Measurements from ENCODE around the gene SMIM22. TPM values are rescaled to one million over a fixed set of nuclear protein-coding genes. Genes with fewer than 3 reads are reported as not detected.
"Not testable (repeated sequence)": the region's sequence is repeated elsewhere in the genome, so short reads cannot be mapped to it uniquely, and the experiment has no call there.

The SMIM22 gene
- total RNA-seq, 1 donor from 2014 or later = not detected

DNA sequence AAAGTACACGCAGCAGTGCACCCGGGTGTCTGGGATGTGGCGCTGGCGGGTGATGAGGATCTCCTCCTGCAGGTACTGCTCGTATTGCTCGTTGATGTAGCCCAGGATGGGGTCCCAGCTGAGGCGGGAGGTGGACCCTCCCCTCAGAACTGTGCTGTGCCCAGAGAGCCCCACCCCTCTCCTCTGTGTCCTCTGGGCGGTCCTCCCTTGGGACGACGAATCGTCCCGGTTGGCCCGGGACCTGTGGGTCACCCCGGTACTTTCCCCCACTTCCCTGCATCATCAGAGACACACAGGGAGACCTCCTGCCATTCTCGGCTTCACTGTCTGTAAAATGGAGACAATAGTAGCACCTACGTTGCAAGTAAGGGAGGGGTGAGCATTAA, 11.2 kb upstream of the SMIM22 start:
- H3K36me3 ChIP-seq (ENCODE audit: insufficient read depth, low read length) = no peaks in the 10 kb centered on the region
- no peaks in the 10 kb centered on the region for H3K9me3 ChIP-seq (ENCODE audit: insufficient read depth, low read depth, low read length)
- Mint-ChIP-seq H3K27me3 (ENCODE audit: low read depth, unreplicated experiment) (peaks cover 9% of the 10 kb centered on the region), H3K27ac (ENCODE audit: unreplicated experiment) (no peak overlapping the region), H3K4me1 (ENCODE audit: low read depth, unreplicated experiment) (peaks cover 3% of the 10 kb centered on the region), H3K36me3 (ENCODE audit: low read depth, unreplicated experiment) (peaks cover 11% of the 10 kb centered on the region), H3K9me3 (ENCODE audit: unreplicated experiment) (peaks cover 3% of the 10 kb centered on the region), H3K4me3 (ENCODE audit: unreplicated experiment) (no peak overlapping the region)
- DNase-seq (ENCODE audit: low read depth) = no peak
- H3K4me3 ChIP-seq (ENCODE audit: insufficient read depth, low read depth, low read length) = no peak overlapping the region
- no peaks in the 10 kb centered on the region for H3K4me1 ChIP-seq (ENCODE audit: insufficient read depth, low read length)
- H3K27ac ChIP-seq (ENCODE audit: low read depth, low read length) = no peak overlapping the region
- no peaks in the 10 kb centered on the region for H3K27me3 ChIP-seq (ENCODE audit: insufficient read depth, low read length)
- no peak overlapping the region for H3K9ac ChIP-seq (ENCODE audit: low read length)
- H3K79me2 ChIP-seq (ENCODE audit: insufficient read depth, low read length) = no peaks in the 10 kb centered on the region
- no peak for FAIRE-seq
- H4K20me1 ChIP-seq (ENCODE audit: insufficient read depth, low read length) = no peaks in the 10 kb centered on the region
- TF ChIP-seq, protein P1, sequence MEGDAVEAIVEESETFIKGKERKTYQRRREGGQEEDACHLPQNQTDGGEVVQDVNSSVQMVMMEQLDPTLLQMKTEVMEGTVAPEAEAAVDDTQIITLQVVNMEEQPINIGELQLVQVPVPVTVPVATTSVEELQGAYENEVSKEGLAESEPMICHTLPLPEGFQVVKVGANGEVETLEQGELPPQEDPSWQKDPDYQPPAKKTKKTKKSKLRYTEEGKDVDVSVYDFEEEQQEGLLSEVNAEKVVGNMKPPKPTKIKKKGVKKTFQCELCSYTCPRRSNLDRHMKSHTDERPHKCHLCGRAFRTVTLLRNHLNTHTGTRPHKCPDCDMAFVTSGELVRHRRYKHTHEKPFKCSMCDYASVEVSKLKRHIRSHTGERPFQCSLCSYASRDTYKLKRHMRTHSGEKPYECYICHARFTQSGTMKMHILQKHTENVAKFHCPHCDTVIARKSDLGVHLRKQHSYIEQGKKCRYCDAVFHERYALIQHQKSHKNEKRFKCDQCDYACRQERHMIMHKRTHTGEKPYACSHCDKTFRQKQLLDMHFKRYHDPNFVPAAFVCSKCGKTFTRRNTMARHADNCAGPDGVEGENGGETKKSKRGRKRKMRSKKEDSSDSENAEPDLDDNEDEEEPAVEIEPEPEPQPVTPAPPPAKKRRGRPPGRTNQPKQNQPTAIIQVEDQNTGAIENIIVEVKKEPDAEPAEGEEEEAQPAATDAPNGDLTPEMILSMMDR (IDR thresholded peaks at IDR 0.05; ENCODE audit: insufficient read depth, low read depth, low read length) = no peak
- TF ChIP-seq EZH2 (IDR thresholded peaks at IDR 0.05; ENCODE audit: insufficient read depth, low read length) = no peak
- H2AFZ ChIP-seq (ENCODE audit: low read depth, low read length) = no peak overlapping the region
- H3K4me2 ChIP-seq (ENCODE audit: low read length) = no peak overlapping the region

DNA sequence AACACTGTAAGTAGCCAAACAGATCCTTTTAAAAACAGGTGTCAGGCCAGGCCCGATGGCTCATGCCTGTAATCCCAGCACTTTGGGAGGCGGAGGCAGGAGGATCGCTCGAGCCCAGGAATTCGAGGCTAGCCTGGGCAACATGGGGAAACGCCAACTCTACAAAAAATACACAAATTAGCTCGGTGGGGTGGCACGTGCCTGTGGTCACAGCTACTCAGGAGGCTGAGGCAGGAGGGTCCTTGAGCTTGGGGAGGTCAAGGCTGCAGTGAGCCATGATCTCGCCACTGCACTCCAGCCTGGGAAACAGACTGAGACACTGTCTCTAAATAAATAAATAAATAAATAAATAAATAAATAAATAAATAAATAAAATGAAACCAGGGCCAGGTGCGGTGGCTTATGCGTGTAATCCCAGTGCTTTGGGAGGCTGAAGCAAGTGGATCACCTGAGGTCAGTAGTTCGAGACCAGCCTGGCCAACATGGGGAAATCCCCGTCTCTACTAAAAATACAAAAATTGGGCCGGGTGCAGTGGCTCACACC, 10.7 kb upstream of the SMIM22 start:
- not testable (repeated sequence) for DNase-seq (ENCODE audit: low read depth); FAIRE-seq; H3K4me2 ChIP-seq (ENCODE audit: low read length); H3K27ac ChIP-seq (ENCODE audit: low read depth, low read length); H3K4me3 Mint-ChIP-seq (ENCODE audit: unreplicated experiment); H3K9me3 ChIP-seq (ENCODE audit: insufficient read depth, low read depth, low read length); H3K27ac Mint-ChIP-seq (ENCODE audit: unreplicated experiment); H3K4me3 ChIP-seq (ENCODE audit: insufficient read depth, low read depth, low read length); H2AFZ ChIP-seq (ENCODE audit: low read depth, low read length); H4K20me1 ChIP-seq (ENCODE audit: insufficient read depth, low read length); H3K36me3 ChIP-seq (ENCODE audit: insufficient read depth, low read length); H3K4me1 ChIP-seq (ENCODE audit: insufficient read depth, low read length); H3K27me3 Mint-ChIP-seq (ENCODE audit: low read depth, unreplicated experiment); H3K9ac ChIP-seq (ENCODE audit: low read length); H3K9me3 Mint-ChIP-seq (ENCODE audit: unreplicated experiment); H3K4me1 Mint-ChIP-seq (ENCODE audit: low read depth, unreplicated experiment); H3K79me2 ChIP-seq (ENCODE audit: insufficient read depth, low read length); H3K27me3 ChIP-seq (ENCODE audit: insufficient read depth, low read length)
- H3K36me3 Mint-ChIP-seq (ENCODE audit: low read depth, unreplicated experiment) = peaks cover 11% of the 10 kb centered on the region

DNA sequence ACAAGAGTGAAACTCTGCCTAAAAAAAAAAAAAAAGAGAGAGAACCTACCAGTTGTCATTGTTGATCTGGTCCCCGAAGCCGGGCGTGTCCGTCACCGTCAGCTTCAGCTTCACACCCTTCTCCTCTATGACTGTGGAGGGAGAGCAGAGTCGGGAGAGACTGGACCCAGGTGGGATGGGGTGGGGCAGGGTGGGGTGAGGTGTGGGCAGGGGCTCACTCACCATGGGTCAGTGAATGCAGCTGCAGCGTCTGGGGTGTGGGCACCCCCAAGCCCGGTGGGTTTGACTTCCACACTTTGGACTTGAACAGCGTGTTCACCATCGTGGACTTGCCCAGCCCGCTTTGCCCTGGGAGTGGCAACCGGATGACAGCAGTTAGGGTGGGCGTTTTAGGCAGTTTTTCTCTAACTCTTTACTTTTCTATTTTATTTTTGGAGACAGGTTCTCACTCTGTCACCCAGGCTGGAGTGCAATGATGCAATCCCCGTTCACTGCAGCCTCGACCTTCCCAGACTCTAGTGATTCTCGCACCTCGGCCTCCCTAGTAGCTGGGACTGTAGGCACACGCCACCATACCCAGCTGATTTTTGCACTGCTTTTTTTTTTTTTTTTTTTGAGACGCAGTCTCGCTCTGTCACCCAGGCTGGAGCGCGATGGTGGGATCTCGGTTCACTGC, 9.3 kb upstream of the SMIM22 start:
- H3K27me3 Mint-ChIP-seq (ENCODE audit: low read depth, unreplicated experiment) = peaks cover 9% of the 10 kb centered on the region
- DNase-seq (ENCODE audit: low read depth) (no peak), FAIRE-seq (no peak)
- no peaks in the 10 kb centered on the region for H3K4me1 ChIP-seq (ENCODE audit: insufficient read depth, low read length)
- H3K4me3 ChIP-seq (ENCODE audit: insufficient read depth, low read depth, low read length) = no peak overlapping the region
- H3K27ac Mint-ChIP-seq (ENCODE audit: unreplicated experiment) = no peak overlapping the region
- H3K36me3 ChIP-seq (ENCODE audit: insufficient read depth, low read length) = no peaks in the 10 kb centered on the region
- peaks cover under 1% of the 10 kb centered on the region for H3K9me3 Mint-ChIP-seq (ENCODE audit: unreplicated experiment)
- H3K4me3 Mint-ChIP-seq (ENCODE audit: unreplicated experiment) = no peak overlapping the region
- no peak for TF ChIP-seq EZH2 (IDR thresholded peaks at IDR 0.05; ENCODE audit: insufficient read depth, low read length)
- TF ChIP-seq, protein P1 (IDR thresholded peaks at IDR 0.05; ENCODE audit: insufficient read depth, low read depth, low read length) = no peak
- H3K27ac ChIP-seq (ENCODE audit: low read depth, low read length) = no peak overlapping the region
- no peak overlapping the region for H3K4me2 ChIP-seq (ENCODE audit: low read length)
- no peak overlapping the region for H3K9ac ChIP-seq (ENCODE audit: low read length)
- no peaks in the 10 kb centered on the region for H3K9me3 ChIP-seq (ENCODE audit: insufficient read depth, low read depth, low read length)
- H3K27me3 ChIP-seq (ENCODE audit: insufficient read depth, low read length) = no peaks in the 10 kb centered on the region
- H3K79me2 ChIP-seq (ENCODE audit: insufficient read depth, low read length) = no peaks in the 10 kb centered on the region
- H4K20me1 ChIP-seq (ENCODE audit: insufficient read depth, low read length) = no peaks in the 10 kb centered on the region
- H3K4me1 Mint-ChIP-seq (ENCODE audit: low read depth, unreplicated experiment) = no peaks in the 10 kb centered on the region
- H2AFZ ChIP-seq (ENCODE audit: low read depth, low read length) = no peak overlapping the region
- peaks cover 11% of the 10 kb centered on the region for H3K36me3 Mint-ChIP-seq (ENCODE audit: low read depth, unreplicated experiment)
